PFSK-1 (cell line): ENCODE measurements around the gene CCDC88C.

ENCODE experiments used
- FOXP2 ChIP-seq: optimal IDR thresholded peaks from 2 replicates; pipeline ENCODE3; 2011; ENCODE audit warnings: borderline replicate concordance, control low read depth, inconsistent platforms; ENCODE audit not compliant: insufficient read depth; ENCODE audit errors: extremely low read length, extremely low read depth
- POLR2AphosphoS5 ChIP-seq: IDR thresholded peaks from 2 replicates; pipeline ENCODE4 v1.6.1; 2012; ENCODE audit warnings: low read depth, mild to moderate bottlenecking, control low read depth, low read length, moderate library complexity
- SIN3A ChIP-seq: IDR thresholded peaks from 2 replicates; pipeline ENCODE4 v1.6.1; 2012; ENCODE audit warnings: mild to moderate bottlenecking, low read length, moderate library complexity, borderline replicate concordance; ENCODE audit not compliant: insufficient read depth
- TAF1 ChIP-seq: IDR thresholded peaks from 2 replicates; pipeline ENCODE4 v1.6.1; 2012; ENCODE audit warnings: low read length, control low read depth, borderline replicate concordance; ENCODE audit not compliant: insufficient read depth
- TF ChIP-seq, protein P1 (sequence below), 2 experiments: IDR thresholded peaks; 2 replicates each; pipeline versions ENCODE4 v1.6.1 to v1.8.0; 2011 to 2012; ENCODE audit warnings: low read depth in 2 of 2, low read length in 2 of 2, control low read depth in 1 of 2, inconsistent platforms in 1 of 2, mild to moderate bottlenecking in 1 of 2, moderate library complexity in 1 of 2; ENCODE audit not compliant: insufficient read depth in 1 of 2

The CCDC88C gene

DNA sequence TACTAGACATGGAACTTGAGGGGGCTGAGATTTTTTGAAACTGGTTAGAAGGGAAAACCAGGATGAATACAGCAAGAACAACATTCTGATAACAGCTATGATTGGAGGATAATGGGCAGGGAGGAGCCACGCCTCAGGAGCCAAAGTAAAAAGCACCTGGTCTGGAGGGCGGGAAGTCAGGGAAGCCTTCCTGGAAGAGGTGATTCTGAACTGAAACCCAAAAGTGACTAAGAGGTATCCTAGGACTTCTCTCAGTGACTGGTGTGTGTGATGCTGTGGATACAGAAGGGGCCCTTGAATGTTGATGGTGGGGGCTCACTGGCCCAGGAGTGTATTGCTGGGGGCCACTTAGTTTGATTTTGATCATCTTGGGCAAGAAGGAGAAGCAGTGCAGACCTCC is 154.3 kb downstream of the CCDC88C start:
- TF ChIP-seq, protein P1, sequence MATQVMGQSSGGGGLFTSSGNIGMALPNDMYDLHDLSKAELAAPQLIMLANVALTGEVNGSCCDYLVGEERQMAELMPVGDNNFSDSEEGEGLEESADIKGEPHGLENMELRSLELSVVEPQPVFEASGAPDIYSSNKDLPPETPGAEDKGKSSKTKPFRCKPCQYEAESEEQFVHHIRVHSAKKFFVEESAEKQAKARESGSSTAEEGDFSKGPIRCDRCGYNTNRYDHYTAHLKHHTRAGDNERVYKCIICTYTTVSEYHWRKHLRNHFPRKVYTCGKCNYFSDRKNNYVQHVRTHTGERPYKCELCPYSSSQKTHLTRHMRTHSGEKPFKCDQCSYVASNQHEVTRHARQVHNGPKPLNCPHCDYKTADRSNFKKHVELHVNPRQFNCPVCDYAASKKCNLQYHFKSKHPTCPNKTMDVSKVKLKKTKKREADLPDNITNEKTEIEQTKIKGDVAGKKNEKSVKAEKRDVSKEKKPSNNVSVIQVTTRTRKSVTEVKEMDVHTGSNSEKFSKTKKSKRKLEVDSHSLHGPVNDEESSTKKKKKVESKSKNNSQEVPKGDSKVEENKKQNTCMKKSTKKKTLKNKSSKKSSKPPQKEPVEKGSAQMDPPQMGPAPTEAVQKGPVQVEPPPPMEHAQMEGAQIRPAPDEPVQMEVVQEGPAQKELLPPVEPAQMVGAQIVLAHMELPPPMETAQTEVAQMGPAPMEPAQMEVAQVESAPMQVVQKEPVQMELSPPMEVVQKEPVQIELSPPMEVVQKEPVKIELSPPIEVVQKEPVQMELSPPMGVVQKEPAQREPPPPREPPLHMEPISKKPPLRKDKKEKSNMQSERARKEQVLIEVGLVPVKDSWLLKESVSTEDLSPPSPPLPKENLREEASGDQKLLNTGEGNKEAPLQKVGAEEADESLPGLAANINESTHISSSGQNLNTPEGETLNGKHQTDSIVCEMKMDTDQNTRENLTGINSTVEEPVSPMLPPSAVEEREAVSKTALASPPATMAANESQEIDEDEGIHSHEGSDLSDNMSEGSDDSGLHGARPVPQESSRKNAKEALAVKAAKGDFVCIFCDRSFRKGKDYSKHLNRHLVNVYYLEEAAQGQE (IDR thresholded peaks at IDR 0.05; ENCODE audit: insufficient read depth in 1 of 2, low read depth in 2 of 2, low read length in 2 of 2) = no peak
- TF ChIP-seq POLR2AphosphoS5 (no peak), TAF1 (no peak)

DNA sequence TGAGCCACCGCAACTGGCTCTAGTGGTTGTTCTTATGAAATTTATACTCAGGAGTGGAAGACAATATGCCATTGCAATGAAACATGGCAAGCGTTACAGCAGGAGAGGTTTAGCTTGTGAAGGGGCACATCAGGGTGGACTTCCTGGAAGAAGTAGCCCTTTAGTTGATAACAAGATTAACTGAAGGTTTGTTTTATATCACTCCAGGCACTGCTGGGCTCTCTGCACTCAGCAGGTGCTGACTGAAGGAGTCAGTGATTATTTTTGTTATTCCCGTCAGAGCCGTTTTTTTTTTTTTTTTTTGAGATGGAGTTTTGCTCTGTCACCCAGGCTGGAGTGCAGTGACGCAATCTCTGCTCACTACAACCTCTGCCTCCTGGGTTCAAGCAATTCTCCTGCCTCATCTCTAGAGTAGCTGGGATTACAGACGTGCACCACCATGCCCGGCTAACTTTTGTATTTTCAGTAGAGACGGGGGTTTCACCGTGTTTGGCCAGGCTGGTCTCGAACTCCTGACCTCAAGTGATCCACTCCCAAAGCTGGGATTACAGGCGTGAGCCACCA is 155.6 kb downstream of the CCDC88C start:
- TF ChIP-seq TAF1 (no peak), POLR2AphosphoS5 (no peak), FOXP2 (no peak), SIN3A (no peak)
- TF ChIP-seq, protein P1 (IDR thresholded peaks at IDR 0.05; ENCODE audit: insufficient read depth in 1 of 2, low read depth in 2 of 2, low read length in 2 of 2) = no peak

DNA sequence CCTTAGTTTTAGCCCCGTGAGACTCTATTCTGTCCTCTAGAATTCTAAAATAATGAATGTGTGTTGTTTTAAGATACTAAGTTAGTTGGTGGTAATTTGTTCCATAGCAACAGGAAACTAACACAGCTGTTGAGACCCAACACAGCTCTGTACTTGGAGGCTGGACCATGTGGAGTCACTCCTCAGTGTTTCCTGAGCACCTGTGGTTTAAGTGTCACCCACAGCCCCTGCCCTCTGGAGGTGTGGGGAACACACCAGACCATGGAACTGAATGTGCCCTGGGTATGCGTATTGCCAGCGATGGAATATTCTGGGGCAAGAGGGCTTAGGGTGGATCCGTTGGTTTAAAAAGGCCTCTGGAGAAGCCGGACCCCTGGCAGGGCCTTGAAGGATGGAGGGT is 156.5 kb downstream of the CCDC88C start:
- TF ChIP-seq, protein P1 (IDR thresholded peaks at IDR 0.05; ENCODE audit: insufficient read depth in 1 of 2, low read depth in 2 of 2, low read length in 2 of 2) = no peak
- TF ChIP-seq TAF1 = no peak
- TF ChIP-seq SIN3A = no peak
- TF ChIP-seq FOXP2 = no peak
- no peak for TF ChIP-seq POLR2AphosphoS5

DNA sequence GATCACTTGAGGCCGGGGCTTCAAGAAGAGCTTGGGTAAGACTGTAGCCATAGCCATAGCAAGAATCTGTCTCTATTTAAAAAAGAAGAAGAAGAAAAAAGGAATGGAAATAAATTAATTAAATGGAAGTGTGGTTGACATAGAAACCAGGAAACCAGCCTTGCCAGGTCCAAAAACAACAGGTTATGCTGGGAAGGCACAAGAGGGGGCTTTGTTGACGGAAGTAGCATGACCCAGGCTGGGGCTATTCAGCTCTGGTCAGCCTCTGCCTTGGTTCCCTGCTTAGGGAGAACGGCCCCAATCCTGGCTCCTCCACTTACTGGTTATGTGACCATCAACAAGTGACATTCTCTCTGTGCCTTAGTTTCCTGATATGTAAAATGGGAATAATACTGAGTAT is 158.7 kb downstream of the CCDC88C start:
- TF ChIP-seq SIN3A (no peak), FOXP2 (no peak), POLR2AphosphoS5 (no peak), TAF1 (no peak)
- TF ChIP-seq, protein P1 (IDR thresholded peaks at IDR 0.05; ENCODE audit: insufficient read depth in 1 of 2, low read depth in 2 of 2, low read length in 2 of 2) = no peak

DNA sequence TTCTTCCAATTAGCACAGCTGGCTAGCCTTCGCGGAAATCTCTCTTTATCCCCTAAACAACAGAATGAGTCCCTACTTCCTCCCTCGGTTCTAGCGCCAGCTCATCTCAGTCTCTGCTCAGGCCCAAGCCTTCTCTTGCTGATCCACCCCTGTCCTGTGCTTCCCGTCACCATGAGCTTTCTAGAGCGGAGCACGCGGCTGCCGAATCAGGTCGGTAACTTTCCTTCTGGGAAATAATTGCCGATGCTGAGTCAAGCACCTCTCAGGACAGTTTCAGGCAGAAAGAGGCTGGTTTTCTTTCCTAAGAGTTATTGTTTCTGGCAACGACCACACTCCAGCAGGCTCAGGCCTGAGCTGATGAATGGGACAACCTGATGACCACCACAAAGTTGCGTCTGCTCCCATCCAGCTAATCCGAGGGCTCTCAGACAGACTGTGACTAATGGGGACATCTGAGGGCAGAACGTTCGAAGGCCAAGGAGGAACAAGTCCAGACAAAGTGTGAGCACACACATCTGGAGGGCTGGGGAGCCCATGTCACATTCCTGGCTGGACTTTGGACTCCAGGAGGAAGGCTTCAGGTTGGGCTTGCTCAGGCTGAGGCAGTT is 159.5 kb downstream of the CCDC88C start:
- TF ChIP-seq SIN3A = no peak
- no peak for TF ChIP-seq FOXP2
- TF ChIP-seq, protein P1 (IDR thresholded peaks at IDR 0.05; ENCODE audit: insufficient read depth in 1 of 2, low read depth in 2 of 2, low read length in 2 of 2) = no peak
- no peak for TF ChIP-seq POLR2AphosphoS5
- TF ChIP-seq TAF1 = no peak
